ENCODE measurements around the gene DDIT3. TPM values are rescaled to one million over a fixed set of nuclear protein-coding genes. Genes with fewer than 3 reads are reported as not detected.

The DDIT3 gene
- total RNA-seq, 1 donor from 2014 or later = 19.2 TPM

DNA sequence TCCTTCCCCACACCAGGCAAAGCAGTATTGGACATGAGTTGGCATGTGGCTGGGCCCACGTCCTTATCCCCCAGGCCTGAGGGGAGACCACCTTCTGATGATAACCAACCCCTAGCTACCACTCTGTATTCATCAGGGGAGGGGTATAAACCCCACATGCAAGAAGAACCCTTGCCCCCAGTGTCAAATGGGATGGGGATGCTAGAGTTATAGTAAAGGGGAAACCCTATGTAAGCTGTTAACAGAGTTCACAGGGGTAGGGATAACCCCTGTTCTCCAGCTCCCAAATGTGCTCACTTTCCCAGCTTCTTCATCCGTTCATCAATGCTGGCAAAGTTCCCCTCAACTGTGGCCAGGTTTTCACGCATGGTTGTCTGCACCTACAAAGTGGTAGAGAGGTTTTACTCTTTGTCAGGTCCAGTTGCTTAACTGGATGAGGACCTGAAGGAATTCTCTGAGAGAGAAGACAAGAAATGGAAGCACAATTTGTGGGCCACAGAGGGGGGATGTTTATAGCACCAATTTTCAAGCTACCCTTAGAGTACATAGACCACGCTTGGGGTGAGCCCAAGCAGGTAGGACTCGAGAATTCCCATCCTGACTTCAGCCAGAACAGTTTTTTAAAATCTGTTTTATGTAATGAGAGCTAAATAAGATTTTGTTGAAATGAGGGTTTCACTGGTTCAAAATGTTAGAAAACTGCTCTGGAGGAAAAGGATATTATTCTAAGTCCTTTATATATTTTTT, 10.3 kb upstream of the DDIT3 start:
- intact Hi-C loops (cut with DNase I) = no loop called here
- DNase-seq (ENCODE audit: missing footprints) = no peak
- ATAC-seq = no peak

DNA sequence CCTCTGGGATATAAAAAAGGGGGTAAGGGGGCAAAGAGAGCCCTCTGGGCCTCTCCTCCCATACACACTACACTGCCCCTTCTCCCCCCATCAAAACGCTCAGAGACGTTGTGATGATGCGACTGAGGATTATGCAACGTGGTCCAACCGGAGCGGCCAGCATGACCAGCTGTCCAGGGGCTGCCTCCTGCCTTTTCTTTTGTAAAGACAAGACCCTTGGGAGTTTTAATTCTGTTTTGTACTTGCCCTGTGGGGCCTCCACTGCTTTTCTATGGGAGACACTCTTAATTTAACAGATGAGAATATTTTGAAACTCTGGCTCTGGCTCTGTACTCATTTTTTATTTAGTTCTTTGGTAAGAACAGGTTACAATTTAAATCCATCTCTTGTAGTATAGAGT, 9.5 kb upstream of the DDIT3 start:
- no peak for DNase-seq (ENCODE audit: missing footprints)
- intact Hi-C loops (cut with DNase I) = no loop called here

DNA sequence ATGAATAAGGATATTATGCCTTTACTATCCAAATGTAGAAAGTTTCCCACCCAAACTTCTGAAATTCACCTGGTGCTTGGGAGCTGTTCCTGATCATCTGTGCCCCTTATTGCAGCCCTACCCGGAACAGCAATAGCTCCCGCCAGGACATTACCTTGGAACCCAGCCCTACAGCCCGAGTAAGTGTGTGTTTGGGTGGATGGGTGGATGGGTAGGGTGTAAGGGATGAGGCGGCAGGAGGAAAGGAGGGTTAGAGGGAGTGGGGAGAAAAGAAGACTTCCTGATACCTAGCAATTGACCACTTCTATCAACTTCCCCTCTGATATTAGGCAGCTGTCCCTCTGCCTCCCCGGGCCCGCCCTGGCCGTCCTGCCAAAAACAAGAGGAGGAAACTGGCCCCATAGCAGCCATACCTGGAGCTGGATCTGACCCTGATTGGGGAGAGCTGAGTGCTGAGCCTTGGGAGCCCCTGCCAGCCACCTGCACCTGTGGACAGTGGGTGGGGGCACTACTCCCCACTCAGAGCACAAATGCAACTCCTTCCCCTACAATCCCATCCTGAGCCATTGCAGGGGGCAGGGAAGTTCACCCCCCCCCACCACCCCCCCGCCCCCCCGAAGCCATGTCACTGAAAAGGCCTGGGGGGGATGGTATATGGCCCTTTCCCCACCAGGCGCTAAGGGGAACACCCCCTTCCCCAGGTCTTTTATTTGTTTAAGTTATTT, 8.7 kb upstream of the DDIT3 start:
- no peak for DNase-seq (ENCODE audit: missing footprints)
- intact Hi-C loops (cut with DNase I) = no loop called here
- no peak for ATAC-seq

More for the DNA sequence above, 9.5 kb upstream of the DDIT3 start:
- ATAC-seq = no peak

DNA sequence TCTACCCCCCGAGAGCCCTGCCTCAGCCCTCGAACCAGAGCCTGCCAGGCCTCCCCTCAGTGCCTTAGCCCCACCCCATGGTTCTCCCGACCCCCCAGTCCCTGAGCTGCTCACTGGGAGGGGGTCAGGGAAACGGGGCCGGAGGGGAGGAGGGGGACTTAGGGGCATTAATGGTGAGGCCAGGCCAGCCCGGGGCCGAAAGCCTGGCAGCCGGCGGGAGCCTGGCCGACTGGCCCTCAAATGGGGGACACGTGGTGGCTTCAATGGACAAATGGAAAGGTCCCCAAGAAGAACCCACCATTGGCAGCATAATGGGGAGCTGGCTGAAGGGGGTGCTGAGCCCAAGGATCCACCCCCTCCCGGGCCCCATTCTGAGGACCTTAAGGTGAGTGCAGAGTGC, 7.9 kb upstream of the DDIT3 start:
- DNase-seq (ENCODE audit: missing footprints) = no peak
- no peak for ATAC-seq
- intact Hi-C loops (cut with DNase I) = no loop called here

- intact Hi-C loops (cut with DNase I) = no loop called here
- no peak for ATAC-seq
- DNase-seq (ENCODE audit: missing footprints) = no peak
Measured at GRCh38 chr12:57527184-57527583, 6.9 kb upstream of the DDIT3 start.

- DNase-seq (ENCODE audit: missing footprints) (no peak), ATAC-seq (no peak)
- intact Hi-C loops (cut with DNase I) = no loop called here
Measured at GRCh38 chr12:57526477-57527126, 6.3 kb upstream of the DDIT3 start.

GRCh38 chr12:57525615-57526383, 5.5 kb upstream of the DDIT3 start:
- DNase-seq (ENCODE audit: missing footprints) (no peak), ATAC-seq (no peak)
- intact Hi-C loops (cut with DNase I) = no loop called here

- intact Hi-C loops (cut with DNase I) = loop anchor here (5.0 kb wide), 1 partner anchor 87 kb away; the partner anchor contains the start of gene ARHGEF25
- no peak for ATAC-seq
- DNase-seq (ENCODE audit: missing footprints) = no peak
Measured at GRCh38 chr12:57524814-57525614, 4.7 kb upstream of the DDIT3 start.

DNA sequence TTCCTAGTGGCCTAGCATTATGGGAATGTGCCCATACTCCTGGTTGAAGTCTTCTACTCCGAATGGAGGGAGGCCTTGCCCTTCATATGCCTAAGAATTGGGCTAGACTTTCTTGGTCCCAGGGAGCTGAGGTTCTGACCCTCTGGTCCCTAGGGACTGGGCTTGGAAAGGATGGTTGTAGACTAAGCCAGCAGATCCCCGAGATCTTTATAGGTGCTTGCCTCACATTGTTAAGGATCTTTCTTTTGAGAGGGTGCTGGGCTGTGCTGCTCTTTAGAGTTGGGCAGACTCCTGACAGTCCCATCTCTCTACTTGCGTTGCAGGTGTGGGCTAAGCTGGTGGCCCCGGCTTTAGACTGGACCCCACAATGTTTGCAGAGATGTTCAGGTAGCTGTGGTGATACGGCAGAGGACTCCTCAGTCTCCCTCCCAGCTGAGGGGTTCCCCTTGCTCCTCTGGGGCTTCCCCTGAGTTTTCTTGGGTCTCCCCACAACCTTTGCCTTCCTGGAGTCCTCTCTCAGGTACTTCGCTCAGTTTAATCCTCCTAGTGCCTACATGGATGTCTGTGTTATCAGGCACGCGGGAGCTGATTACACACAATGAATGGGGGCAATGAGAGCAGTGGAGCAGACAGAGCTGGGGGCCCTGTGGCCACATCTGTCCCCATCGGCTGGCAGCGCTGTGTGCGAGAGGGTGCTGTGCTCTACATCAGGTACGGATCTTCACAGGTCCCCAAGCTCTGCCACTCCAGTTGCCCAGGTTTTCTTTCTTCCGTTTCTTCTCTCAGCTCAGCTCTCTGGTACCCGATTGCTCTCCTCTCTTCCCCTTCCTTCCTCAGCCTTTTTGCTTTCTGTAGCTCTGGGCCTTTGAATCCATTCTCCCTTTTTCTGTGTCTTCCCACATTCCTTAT, 3.6 kb upstream of the DDIT3 start:
- DNase-seq (ENCODE audit: missing footprints) (no peak), ATAC-seq (no peak)
- intact Hi-C loops (cut with DNase I) = loop anchor here (2.0 to 5.0 kb wide), 2 partner anchors 23 to 88 kb away; partner anchors contain the start of genes ARHGEF25 and DCTN2

GRCh38 chr12:57522887-57523705, 2.8 kb upstream of the DDIT3 start:
- no peak for ATAC-seq
- intact Hi-C loops (cut with DNase I) = loop anchor here (2.0 to 5.0 kb wide), 2 partner anchors 24 to 89 kb away; partner anchors contain the start of genes ARHGEF25 and DCTN2
- DNase-seq (ENCODE audit: missing footprints) = peak; percentile 87

- DNase-seq (ENCODE audit: missing footprints) = peak; percentile 94
- intact Hi-C loops (cut with DNase I) = loop anchor here (2.0 to 5.0 kb wide), 2 partner anchors 25 to 90 kb away; partner anchors contain the start of genes ARHGEF25 and DCTN2
- ATAC-seq = peak; percentile 35
Measured at GRCh38 chr12:57522011-57522886, 1.9 kb upstream of the DDIT3 start, which contains the start of gene MBD6. MBD6 (plus strand) TSS chr12:57522824; CDS start chr12:57524304, 1,480 bp downstream.

DNA sequence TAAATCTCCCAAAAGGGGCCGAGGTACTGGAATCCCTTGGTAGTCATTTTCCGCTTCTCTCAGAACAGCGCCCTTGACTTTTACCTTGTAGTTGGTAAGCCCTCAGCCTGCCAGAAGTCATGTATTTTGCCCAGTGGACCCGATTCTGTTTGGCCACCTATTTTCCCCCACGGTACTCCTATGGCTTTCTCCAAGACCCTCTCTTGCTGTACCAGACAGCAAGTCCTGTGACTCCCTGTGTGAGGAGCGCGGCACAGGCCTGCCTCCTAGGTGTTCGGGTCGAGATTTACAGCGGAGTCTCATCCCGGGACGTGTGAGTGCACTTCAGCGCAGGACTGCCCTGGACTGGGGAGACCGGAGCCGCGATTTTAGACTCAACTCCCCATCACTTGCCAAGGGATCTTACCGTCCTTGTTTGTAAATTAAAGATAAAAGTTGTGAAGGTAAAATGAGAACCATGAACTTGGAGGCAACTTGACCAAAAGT, 1.3 kb upstream of the DDIT3 start:
- no peak for ATAC-seq

GRCh38 chr12:57519796-57520052, 590 bp downstream of the DDIT3 start:
- no peak for DNase-seq (ENCODE audit: missing footprints)
- ATAC-seq = no peak
- intact Hi-C loops (cut with DNase I) = loop anchor here (1.0 to 5.0 kb wide), 3 partner anchors 31 to 93 kb away; partner anchors contain the start of genes ARHGEF25 and MARS1

More for the DNA sequence above, 1.3 kb upstream of the DDIT3 start:
- DNase-seq (ENCODE audit: missing footprints) = no peak
- intact Hi-C loops (cut with DNase I) = loop anchor here (2.0 to 5.0 kb wide), 3 partner anchors 25 to 91 kb away; partner anchors contain the start of genes ARHGEF25, DCTN2 and MARS1

DNA sequence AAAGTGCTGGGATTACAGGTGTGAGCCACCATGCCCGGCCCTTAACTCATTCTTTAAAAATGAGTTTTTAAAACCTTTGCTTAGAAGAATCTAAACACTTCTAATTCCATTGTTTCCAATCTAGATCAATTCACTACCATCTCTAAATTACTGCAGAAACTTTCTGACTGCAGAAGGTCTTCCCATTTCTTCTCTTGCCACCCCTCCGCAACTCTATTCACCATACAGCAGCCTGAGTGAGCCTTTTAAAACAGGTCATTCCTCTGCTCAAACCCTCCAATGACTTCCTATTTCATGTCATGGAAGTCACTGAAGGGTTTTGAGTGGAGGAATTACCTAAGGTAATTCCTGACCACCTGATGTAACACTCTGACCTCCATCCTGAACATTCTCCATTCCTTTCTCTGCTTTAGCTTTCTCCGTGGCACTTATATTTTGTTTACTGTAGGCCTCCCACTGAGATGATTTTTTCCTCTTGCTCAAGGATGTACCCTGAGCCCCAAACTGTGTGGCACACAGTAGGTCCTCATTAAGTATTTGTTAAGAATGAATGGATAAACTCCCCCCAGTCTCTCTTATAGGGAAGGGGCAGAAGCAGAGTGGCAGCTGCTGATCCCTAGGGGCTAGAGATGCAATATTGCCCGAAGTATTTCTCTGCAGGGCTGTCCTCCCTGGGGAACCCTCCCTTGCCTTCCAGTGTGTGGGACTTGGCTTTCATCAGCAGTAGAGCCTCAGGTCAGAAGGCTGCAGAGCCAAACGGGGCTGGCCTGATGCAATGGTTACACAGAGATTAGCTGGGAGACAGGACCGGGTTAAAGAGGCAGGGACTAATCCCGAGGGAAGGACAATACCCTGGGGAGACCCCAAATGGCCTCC, 1.2 kb downstream of the DDIT3 start:
- intact Hi-C loops (cut with DNase I) = no loop called here
- DNase-seq (ENCODE audit: missing footprints) = no peak
- ATAC-seq = no peak
